T-helper 1 cell (primary cell): ENCODE measurements around the gene GRAMD2A.

Experiments used
- DNase-seq, 5 donors: peaks; one replicate each; pipeline ENCODE4 v3.0.0-alpha.2; 2012 to 2020
- total RNA-seq, 4 donors: gene quantifications; one replicate each; lab custom pipeline; 2026; lab: John Stamatoyannopoulos, UW

Gene GRAMD2A
- total RNA-seq: 0 reads per million in 4 donors

DNA sequence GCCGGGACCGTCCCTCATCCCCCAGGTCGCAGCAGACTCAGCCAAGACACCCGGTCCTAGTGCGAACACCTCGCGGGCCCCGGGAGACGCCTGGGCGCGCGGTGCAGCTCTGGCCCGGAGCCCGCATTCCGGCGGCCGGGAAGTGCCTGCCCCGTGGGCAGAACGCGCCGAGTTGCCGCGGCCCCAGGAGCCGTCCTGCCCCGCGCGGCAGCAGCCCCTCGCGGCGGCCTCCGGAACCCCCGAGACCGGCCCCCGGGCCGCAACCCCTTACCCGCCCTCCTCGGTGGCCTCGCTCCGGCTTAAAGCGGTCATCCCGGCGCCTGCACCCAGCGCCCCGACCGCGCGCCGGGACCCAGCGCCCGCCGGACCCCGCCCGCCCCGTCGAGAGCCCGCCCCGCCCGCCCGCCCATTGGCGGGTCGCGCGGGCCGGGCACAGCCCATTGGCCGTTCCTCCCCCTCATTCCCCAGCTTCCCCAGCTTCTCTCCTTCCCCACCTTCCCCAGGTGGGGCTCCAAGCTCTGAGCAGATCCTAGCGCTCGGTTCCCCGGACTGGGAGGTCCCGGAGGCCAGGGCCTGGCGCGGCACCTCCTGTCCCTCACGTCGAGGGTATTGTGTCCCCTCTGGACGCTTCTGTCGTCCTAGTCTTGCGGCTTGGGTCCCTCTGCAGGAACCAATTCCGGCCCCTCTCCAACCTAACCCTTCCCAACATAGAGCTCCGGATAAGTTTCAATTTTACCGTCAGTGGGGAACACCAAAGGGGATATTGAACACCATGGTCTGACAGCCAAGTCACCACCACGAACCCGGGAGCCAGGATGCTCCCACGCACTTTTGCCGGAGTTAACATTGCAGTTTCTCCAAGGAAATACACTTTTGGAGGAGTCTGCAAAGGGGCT is at the start of gene GRAMD2A:
Gene GRAMD2A (minus strand): TSS at position 328 of the 896 bp plus-strand sequence.
- DNase-seq: no peak

DNA sequence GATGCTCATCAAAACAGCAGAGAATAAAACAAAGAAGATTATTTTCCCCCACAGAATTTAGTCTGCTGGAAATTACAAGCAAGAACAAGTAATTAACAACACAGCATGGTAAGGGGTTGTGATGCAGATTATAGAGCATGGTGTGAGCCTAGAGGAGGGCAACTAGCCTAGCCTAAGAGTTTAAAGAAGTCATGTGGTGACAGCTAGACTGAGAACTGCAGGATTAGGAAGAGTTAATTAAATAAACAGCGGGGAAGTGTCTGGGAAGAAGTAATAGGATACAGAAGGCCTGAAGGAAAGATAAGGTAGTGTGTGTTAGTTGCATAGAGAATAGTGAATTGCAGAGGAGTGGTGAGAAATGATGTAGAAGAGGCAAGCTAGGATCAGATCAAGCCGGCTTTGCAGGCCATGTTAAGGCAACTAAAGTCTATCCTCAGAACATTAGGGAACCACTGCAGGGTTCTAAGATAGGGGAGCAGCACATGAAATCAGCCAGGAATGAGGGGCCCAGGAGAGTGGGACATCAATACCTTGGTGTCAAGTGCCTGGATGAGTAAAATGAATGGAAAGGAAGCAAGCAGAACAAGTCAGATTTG is 45.3 kb upstream of the GRAMD2A start:
- DNase-seq: no peak

DNA sequence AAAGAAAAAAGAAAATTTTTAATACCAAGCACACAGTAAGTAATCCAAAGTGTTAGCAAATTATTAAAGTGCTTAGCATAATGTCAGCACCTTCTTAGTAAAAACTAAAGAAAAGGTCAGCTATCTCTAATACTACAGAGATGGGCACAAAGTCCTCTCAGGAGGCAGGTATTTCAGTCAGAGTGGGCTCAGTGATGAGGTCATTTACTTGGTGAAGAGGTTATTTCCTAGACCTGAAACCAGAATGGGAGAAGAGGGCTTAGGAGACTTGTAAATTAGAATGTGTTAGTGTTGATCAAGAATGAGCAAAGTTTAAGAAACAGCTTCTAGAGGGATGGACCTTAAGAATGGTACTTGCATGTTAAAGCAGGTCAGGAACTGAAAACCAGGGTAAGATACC is 42.1 kb upstream of the GRAMD2A start:
- no peak for DNase-seq

DNA sequence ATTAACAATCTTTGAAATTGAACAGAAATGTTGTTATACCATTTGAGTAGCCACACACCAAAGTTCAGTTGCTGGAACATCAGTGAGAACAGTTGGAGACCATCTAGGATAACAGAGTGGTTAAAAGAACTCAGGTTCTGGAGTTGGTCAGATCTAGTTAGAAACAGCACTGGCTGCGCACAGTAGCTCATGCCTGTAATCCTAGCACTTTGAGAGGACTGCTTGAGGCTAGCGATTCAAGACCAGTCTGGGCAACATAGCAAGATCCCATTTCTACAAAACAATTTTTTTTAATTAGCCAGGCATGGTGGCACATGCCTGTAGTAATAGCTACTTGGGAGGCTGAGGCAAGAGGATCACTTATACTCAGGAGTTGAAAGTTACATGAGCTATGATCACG is 41.0 kb upstream of the GRAMD2A start:
- DNase-seq: no peak

DNA sequence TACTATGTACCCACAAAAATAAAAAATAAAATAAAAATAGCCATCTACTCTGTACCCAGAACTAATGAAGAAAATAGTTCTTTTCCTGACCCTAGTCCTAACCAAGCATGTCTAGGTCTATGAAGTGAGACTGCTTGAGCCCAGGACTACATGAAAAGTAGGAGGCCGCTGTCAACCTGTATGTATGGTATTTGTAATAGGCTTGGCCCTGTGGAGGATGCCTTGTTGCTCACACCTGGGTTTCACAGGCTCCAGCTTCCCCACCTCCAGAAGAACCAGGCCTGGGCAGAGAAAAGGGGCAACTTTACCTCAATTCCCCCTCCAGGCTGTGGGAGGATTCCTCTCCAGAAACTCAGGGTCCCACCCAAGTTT is 40.3 kb upstream of the GRAMD2A start:
- peak in 1 of 5 donors; percentile 13 for DNase-seq

DNA sequence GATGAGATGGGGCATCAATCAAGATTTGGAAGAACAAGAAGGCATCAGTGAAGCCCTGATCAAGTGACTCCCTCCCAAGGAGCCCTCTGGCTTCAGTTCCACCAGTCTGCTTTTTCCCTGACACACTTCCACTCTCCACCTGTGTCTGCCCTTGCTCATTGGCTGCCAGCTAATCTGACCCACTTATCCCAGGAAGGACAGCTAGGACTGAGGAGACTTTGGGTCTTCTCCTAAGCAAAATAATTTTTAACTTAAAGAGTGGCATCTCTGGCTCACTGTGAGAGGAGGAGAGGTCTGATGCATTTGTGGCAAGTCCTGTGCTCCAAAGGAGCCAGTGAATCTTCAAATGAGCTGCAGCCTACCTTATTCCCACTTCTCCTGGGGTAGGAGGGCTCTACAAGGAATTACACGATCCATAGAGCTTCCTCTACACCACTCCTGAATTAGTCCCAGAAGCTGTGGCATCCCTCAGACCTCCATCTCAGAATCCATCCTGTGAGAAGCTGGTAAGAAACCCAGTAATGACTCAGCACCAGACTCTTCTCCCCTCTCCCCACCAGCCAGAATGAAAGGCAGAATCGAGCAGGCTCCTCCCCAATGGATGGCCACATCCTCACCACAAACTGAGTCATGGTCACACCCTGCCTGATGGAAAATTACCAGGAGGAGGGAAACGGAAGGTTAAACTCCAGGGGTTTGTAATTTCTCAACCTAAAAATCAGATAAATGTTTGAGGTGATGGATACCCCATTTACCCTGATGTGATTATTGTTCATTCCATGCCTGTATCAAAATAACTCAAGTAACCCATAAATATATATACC is 39.7 kb upstream of the GRAMD2A start:
- peak in 2 of 5 donors; percentile 10 to 93 for DNase-seq

DNA sequence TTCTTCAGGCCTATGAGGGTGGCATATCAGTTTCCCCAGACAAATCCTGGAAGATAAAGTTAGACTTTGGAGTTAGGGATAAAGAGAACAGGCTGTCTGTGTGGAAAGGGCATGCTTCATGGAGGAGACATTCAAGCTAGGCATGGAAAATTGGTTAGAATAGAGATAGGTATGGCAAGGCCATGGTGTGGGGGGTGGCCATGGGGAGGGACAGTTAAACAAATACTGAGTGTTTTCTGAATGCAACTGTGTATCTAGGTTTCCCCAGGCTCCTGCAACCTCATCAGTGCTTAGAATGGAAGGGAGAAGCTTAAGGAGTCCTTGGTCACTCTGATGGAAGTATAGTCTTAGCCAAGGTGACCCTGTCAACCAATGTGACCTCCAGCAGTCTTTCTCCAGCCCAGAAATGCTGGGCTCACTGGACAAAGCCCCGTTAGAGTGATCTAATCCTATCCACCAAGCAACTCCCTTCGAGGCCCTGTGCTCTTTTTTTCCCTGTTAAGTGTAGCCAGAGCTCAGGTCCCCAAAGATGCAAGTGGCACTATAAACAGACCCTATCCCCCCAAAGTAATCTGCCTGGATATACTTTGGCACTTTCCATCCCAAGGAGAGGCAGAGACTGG is 38.9 kb upstream of the GRAMD2A start:
- no peak for DNase-seq

DNA sequence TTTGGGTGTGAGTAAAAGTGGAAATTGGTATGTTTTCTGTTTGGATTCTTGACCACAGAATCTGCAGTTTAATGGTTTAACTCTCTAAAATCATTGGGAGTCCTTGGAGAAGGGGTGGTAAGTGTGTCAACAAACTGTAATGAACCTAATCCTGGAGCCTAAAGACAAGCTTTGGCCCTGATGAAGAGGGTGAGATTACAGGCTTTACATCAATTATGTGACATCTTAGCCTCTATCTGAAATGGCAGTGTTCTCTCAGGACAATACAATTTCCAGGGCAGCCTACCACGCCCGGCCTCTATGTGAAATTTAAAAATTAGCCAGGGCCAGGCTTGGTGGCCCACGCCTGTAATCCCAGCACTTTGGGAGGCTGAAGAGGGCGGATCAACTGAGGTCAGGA is 37.7 kb upstream of the GRAMD2A start:
- no peak for DNase-seq

DNA sequence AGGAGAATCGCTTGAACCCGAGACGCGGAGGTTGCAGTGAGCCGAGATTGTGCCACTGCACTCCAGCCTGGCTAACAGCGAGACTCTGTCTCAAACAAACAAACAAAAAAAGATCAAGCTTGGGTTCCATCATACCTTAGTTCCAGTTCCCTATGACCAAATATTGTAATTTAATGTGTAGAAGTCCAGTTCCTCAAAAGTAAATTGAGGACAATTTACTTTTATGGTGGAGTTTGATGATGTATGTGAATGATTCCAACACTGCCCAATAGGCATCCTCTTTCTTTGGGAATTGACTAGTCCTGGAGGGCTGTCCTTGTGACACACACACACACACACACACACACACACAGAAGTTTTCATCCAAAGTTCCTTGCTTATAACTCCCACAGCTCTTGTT is 36.2 kb upstream of the GRAMD2A start:
- no peak for DNase-seq

DNA sequence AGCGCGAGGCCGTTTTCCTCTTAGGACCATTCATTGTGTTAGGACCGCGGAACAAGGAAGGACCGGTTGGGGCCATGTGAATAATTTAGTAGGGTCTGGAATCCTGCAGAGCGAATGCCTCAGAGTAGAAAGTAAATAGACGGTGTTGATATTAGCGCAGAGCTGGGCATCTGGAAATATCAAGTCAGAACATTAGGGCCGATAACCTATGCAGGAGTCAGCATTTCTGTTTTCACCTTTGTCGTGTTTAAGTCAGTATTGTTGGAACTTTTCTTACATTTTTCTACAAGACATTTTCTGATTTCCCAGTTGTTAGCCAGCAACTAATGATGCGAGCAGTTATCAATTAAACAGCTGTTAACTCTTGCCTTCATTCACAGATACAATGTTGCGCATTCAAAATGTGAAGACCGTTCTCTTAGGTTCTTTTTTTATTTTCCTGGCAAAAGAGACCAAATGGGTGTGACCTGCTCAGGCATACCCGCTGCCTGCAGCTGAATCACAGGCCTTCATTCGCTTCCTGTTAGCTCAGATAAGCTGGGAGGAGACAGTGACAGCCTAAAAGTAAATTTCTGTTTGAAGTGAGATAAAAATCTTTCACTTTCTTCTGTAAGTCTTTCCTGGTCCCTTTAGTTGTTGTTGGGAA is 34.4 kb upstream of the GRAMD2A start:
- DNase-seq: peak; percentile 32 to 78 (median 48)

DNA sequence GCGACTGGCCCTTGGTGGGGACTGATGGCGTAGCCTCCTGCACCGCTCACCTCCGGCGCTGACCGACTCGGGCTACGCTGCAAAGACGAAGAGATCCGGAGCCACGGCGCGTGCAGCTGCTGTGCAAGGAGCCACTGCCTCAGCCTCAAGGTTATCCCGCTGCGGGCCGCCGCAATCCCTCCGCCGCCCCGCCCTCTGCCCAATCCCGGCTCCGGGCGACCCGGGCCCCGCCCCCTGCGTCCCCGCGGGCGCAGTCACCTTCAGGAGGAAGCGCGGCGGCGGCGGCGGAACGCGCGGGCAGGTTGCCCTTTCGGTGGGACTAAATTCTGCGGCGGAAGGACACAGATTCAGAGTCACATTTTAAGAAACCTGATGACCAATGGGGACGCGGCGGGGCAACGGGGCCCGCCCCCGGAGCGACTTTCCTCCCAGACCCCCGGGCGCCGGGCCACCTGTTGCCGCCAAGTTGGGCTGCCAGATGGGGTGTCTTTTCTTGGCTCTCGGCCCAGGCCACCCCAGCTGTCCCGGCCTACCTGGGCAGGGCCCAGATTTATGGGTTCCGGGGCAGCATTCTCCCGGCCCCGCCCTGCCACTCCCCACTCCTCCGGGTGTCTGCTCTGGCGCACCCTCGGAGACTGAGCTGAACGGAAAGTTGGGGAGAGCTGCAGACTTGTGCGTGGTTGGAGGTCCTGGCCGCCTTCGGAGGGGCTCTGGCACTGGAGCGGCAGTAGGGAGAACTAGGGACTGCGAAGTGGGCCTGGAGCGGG is 33.7 kb upstream of the GRAMD2A start, which contains the start of gene PKM:
Gene PKM (minus strand): TSS at position 125 of the 767 bp plus-strand sequence. CDS start 12,093 bp downstream, outside the sequence.
- peak; percentile 83 to 98 (median 85) for DNase-seq

DNA sequence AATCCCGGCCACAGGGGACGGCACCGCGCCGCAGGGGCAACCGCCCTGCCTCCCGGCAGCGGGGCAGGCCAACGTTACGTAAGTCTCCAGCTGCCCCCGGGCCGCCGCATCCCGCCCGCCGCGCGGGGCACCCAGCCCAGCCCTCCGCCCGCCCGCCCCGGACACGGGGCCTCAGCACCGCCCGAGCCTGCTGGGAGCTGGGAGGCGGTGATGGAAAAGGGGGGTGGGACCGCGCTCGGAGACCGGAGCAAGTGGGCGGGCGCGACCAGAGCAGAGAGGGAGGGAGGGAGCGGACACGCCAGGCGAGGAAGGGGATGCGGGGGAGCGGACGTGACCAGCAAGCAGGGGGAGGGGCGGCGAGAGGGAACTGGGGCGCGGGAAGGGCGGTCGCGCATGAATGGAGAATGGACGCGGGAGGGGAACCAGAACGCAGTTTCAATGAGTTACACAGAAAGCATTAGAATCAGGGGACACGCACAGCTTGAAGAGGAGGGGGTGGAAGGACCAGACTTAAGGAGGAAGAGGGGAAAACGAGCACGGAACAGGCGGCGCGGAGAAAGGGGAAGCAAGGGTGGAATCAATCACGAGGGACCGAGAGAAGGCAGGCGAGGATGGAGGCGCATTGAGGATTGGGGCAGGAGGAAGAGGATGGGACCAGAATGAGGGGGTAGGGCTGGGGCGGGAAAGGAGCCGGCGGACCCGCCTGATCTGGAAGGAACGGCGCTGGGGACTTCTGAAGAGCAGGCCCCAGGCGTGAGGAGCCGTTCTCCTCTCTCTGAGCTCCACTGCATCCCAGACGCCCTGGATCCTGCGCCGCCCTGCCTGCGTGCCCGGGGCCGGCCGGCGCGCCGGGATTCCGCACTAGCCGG is 32.8 kb upstream of the GRAMD2A start:
- peak; percentile 48 to 82 (median 50) for DNase-seq

DNA sequence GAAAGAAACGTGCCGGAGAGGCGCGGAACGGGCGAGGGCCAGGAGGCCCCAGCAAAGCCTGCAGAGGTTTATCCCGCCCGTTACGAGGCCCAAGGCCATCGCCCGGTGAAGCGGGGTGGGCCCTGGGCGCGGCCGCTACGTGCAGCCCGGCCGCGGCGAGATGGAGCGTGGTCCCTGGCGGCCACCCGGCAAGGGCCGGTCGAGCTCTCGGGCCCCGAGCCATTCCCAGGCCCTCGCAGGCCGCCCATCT is 32.3 kb upstream of the GRAMD2A start:
- DNase-seq: peak in 1 of 5 donors; percentile 4

DNA sequence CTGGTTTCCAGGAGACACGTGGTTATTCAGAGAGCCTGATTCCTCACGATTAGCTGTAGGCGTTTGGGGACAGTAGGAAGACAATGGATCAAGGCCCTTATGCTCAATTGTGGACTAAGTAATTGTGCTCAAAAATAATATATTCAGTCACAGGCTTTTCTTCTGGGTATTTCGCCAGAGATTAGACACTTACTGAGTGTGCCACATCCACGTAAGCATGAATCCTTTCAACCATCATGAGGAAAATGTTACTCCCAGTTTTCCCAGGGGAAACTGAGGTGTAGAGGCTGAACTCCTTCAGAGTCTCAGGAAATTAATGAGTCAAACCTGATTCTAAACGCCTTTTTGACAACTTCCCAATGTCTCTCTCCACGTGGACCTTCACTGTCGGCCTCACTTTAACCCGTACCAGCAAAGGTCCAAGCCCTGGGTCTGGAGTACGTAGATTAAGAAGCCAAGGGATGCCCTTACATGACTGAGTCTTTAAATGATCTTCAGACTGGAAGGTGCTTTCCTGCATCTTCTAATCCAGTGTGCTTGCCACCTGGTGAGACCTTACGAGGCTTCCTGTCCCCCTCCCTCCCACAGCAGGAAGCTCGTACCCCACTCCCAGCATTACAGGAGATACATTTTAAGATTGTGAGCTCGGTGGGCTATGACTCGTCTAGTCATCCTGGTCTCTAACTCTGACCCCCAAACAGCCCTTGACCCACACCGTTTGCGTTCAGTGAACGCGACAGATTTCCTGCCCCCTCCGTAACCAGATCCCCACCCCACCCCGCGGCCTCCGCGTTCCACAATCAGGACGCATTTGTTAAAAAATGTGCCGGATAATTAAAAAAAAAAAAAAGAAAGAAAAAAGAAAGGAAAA is 31.7 kb upstream of the GRAMD2A start:
- peak; percentile 16 to 61 (median 32) for DNase-seq

DNA sequence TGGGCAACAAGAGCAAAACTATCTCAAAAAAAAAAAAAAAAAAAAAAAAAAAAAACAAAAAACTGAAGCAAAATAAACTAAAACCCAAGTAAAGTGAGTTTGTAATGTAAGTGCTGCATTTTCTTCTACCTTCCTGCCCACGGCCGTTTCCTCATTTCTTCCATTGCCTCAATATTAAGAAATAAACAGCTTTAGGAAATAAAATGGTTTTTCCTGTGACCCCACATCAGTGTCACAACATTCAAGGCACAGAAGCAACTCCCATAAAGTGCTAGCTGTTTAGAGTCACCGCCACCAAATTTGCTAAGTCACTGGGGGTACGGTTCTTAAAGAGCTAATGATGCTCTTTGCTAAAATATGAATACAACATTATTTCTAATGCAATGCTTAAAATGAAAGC is 30.1 kb upstream of the GRAMD2A start:
- no peak for DNase-seq

DNA sequence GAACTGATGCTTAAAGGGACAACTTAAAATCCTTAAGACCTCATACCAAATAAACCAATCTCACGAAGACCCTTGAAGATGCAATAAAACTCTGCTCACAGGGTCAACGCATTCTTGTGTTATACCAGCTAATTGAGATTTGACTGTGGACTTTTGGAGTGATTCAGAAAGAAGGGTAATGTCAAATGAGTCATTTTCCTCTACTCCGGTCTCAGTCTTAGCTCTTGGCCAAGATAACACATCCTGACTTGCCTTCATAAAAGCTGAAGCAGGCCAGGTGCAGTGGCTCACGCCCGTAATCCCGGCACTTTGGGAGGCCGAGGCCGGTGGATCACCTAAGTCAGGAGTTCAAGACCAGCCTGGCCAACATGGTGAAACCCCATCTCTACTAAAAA is 29.6 kb upstream of the GRAMD2A start:
- peak in 1 of 5 donors; percentile 84 for DNase-seq

DNA sequence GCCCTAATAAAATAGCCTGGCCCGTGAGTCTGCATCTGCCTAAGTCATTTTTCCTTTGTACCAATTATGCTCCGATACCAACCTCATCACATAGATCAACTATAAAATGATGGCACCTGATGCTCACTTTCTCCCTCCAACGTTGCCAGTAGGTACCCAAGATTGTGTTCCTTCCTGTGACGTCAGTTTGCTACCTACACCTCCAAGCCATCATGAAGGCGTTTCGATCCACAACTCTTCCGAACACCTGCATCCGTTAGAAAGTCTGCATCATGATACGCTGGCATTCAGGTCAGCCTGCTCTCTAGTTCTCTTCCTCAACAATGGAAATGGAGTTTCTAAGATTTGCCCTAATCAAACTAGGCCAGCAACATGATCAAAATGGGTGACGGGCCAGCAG is 25.7 kb upstream of the GRAMD2A start:
- no peak for DNase-seq

DNA sequence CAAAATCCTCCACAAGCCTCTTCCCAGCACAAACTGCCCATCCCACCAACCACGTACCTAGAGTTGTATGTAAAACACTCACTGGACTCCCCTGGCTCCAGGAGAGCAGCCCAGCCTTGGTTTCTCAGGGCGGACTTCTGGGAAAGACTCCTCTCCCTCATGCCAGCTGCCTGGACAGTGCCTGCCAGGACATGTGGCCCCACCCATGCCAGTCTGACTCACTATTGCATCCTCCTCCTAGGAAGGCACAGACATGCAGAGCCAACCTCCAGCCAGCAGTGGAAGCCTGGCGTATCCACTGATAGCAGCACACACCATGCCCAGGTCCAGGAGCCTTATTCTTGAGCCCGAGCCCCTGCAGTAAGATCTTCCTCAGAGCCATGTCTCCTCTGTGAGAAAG is 24.8 kb upstream of the GRAMD2A start:
- no peak for DNase-seq

DNA sequence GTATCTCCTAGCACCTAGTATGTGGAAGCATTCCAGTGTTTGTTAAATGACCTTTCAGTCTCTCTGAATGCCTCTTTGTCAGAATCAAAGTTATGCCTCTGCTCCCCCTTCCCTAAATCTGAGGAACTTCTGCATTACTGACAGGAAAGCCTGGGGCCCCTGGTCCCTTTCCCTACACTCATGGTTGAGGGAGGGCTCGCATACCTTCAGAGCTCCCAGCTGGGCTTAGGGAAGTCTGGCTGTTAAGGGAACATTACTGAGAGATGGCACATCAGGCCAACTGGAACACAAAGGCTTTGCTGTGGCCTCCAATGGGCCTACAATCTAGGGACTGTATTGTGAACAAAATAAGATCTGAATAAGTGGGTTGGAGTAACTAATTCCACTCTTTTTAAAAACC is 23.1 kb upstream of the GRAMD2A start:
- no peak for DNase-seq

DNA sequence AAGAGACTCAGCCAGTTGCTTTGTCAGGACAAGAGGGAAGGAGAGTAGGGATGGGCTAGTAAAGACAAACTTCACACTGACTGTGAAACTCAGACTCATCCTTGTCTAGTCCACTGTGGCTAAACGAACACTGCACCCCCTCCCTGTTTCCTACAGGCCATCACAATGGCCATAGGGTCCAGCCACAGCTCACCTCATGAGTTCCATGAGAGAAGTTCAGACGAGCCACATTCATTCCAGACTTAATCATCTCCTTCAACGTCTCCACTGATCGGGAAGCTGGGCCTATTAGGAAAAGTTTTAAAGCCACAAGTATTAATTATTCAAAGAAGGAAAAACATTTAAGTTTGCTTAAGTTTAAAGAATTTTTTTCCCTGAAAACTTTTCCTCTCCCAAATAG is 19.6 kb upstream of the GRAMD2A start:
- DNase-seq: no peak
